Tibial artery (tissue), 4 donors: Measurements from ENCODE around the gene FTSJ1.

Experiments used
- DNase-seq, 2 donors: peaks; one replicate each; pipeline ENCODE4 v3.0.0-alpha.2; 2019
- H3K27ac ChIP-seq, 2 donors: fragments of 200-600 bp; sonication (generic) in 1 of 2; 1 replicate in 1 of 2; 2 replicates in 1 of 2; pipeline ENCODE4 v1.5.1; 2018 to 2019; ENCODE audit warnings: mild to moderate bottlenecking in 1 of 2
- H3K27me3 ChIP-seq, 2 donors: fragments of 200-600 bp; sonication (generic) in 1 of 2; one replicate each; pipeline versions ENCODE4 v1.5.1 to v1.6.0; 2016 to 2019
- H3K36me3 ChIP-seq, 3 donors: fragments of 200-600 bp; sonication (generic) in 2 of 3; one replicate each; pipeline ENCODE4 v1.5.1; 2016 to 2019; ENCODE audit warnings: mild to moderate bottlenecking in 2 of 3
- H3K4me1 ChIP-seq, 4 donors: fragments of 200-600 bp; sonication (generic) in 2 of 4; 1 replicate in 3 of 4; 2 replicates in 1 of 4; pipeline ENCODE4 v1.5.1; 2016 to 2019
- H3K4me3 ChIP-seq, 2 donors: fragments of 200-600 bp; sonication (generic) in 1 of 2; 1 replicate in 1 of 2; 2 replicates in 1 of 2; pipeline ENCODE4 v1.5.1; 2018 to 2019; ENCODE audit warnings: mild to moderate bottlenecking in 2 of 2
- H3K9me3 ChIP-seq, 3 donors: fragments of 200-600 bp; sonication (generic) in 1 of 3; one replicate each; pipeline ENCODE4 v1.5.1; 2016 to 2019
- intact Hi-C: fragments of 100-400 bp; cut with DNase I; formaldehyde crosslinking; loops from one replicate; pipeline ENCODE4 v1.15.0; 2023; ENCODE audit warnings: low total_unique reads
- TF ChIP-seq, protein P1 (sequence below), 2 experiments: fragments of 200-600 bp in 1 of 2; fragments of 450-650 bp in 1 of 2; IDR thresholded peaks; one replicate each; pipeline ENCODE4 v1.5.1; 2017 to 2019; ENCODE audit warnings: antibody characterized with exemption in 2 of 2, mild to moderate bottlenecking in 1 of 2, moderate library complexity in 1 of 2

Gene FTSJ1

DNA sequence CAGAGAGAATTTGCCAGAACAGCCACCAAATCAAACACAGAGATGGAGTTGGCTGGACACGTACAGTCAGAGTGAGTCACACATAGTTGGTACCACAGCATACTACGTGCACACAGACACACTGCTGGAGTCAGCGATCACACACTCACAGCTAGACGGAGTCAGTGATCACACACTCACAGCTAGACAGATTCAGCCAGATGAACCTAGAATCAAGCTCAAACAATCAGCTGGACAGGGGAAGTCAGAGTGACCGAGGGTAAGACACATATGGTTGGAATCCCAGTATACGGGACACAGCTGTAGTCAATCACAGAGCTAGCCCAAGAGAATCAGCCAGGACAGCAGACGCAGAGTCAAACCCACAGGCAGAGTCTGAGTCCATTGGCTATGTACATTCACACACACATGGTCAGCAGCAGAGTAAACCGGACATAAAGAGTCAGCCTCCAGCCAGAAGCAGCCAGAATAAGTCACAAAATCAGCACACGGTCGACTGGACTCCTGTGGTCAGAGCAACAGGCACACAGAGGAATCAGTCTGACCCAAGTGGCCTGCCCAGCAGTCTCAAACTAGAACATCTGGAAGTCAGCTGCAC, 10.6 kb upstream of the FTSJ1 start:
- Histone ChIP-seq H3K4me1 (peaks cover 0 to 14% (median 4%) of the 10 kb centered on the region in 4 donors), H3K9me3 (no peaks in the 10 kb centered on the region), H3K4me3 (no peak overlapping the region), H3K36me3 (no peaks in the 10 kb centered on the region), H3K27me3 (no peaks in the 10 kb centered on the region), H3K27ac (no peak overlapping the region)
- intact Hi-C loops: no loop called here
- DNase-seq: no peak
- TF ChIP-seq, protein P1, sequence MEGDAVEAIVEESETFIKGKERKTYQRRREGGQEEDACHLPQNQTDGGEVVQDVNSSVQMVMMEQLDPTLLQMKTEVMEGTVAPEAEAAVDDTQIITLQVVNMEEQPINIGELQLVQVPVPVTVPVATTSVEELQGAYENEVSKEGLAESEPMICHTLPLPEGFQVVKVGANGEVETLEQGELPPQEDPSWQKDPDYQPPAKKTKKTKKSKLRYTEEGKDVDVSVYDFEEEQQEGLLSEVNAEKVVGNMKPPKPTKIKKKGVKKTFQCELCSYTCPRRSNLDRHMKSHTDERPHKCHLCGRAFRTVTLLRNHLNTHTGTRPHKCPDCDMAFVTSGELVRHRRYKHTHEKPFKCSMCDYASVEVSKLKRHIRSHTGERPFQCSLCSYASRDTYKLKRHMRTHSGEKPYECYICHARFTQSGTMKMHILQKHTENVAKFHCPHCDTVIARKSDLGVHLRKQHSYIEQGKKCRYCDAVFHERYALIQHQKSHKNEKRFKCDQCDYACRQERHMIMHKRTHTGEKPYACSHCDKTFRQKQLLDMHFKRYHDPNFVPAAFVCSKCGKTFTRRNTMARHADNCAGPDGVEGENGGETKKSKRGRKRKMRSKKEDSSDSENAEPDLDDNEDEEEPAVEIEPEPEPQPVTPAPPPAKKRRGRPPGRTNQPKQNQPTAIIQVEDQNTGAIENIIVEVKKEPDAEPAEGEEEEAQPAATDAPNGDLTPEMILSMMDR (IDR thresholded peaks at IDR 0.05): no peak

DNA sequence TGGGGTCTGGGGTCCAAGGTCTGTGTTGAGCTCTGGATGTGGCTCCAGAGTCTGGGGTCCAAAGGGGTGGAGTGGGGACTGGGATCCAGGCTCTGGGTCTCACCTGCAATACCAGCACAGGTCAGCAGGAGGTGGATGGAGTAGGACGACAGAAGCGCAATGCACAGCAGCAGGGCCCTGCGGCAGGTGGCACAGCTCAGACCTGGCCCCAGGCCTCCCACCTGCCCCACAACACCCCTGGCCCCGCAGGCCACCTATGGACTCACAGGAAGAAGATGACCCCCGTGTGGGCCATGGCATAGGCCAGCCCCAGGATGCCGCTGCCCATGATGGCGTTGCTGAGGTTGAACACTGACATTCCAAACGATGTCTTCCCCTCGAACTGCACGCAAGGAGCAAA, 9.3 kb upstream of the FTSJ1 start:
- peaks cover 0 to 14% (median 4%) of the 10 kb centered on the region in 4 donors for H3K4me1 ChIP-seq
- H3K9me3 ChIP-seq: no peaks in the 10 kb centered on the region
- TF ChIP-seq, protein P1 (IDR thresholded peaks at IDR 0.05): no peak
- H3K27me3 ChIP-seq: no peaks in the 10 kb centered on the region
- intact Hi-C loops: no loop called here
- H3K27ac ChIP-seq: no peak overlapping the region
- H3K36me3 ChIP-seq: no peaks in the 10 kb centered on the region
- no peak for DNase-seq
- no peak overlapping the region for H3K4me3 ChIP-seq

DNA sequence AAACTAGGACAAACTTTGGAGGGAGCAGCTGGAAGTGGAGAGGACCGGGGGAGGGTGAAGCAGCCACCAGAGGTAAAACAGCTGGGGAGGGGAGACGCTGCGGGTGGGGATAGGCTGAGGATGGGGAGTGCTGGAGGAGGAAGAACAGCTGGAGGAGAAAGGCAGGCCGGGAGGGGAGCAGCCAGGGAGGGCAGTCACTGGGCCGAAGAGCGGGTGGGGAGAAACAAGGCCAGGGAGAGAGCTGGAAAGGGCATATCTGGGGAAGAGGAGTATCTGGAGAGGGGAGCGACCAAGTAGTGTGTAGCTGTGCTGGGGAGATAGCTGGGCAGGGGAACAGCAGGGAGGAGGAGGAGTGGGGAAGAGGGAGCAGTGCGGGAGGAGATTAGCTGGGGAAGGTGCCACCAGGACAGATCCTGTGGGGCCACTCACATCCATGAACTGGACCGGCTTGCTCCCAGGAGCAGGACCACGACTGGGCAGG, 8.7 kb upstream of the FTSJ1 start:
- H3K36me3 ChIP-seq: no peaks in the 10 kb centered on the region
- TF ChIP-seq, protein P1 (IDR thresholded peaks at IDR 0.05): no peak
- no peak for DNase-seq
- H3K27me3 ChIP-seq: no peaks in the 10 kb centered on the region
- no peaks in the 10 kb centered on the region for H3K9me3 ChIP-seq
- intact Hi-C loops: no loop called here
- no peak overlapping the region for H3K27ac ChIP-seq
- peaks cover 0 to 14% (median 4%) of the 10 kb centered on the region in 4 donors for H3K4me1 ChIP-seq
- H3K4me3 ChIP-seq: peak overlapping the region in 1 of 2 donors; percentile 43

DNA sequence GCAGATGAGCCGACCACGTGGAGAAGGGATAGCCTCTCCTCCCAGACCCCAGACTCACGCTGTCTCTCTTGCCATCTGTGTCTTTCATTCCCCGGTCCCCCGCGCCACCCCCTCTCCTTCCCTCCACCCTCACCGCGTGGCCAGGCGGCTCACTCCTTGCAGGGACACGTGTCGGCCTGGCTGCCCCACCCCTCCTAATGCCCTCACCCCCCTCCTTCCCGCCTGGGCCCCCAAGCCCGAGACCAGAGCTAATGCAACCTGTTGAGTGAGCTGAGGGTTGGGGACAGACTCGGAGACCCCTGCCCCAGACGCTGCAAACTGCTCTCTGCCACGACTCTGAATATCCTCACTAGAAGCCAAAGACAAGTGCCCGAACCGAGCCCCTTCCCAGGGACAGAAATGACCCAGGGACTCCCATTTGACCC, 7.7 kb upstream of the FTSJ1 start:
- DNase-seq: no peak
- no peak overlapping the region for H3K27ac ChIP-seq
- peak overlapping the region; percentile 31 to 43 for H3K4me3 ChIP-seq
- TF ChIP-seq, protein P1 (IDR thresholded peaks at IDR 0.05): no peak
- H3K27me3 ChIP-seq: no peaks in the 10 kb centered on the region
- peaks cover 0 to 14% (median 4%) of the 10 kb centered on the region in 4 donors for H3K4me1 ChIP-seq
- no peaks in the 10 kb centered on the region for H3K36me3 ChIP-seq
- intact Hi-C loops: no loop called here
- H3K9me3 ChIP-seq: no peaks in the 10 kb centered on the region

DNA sequence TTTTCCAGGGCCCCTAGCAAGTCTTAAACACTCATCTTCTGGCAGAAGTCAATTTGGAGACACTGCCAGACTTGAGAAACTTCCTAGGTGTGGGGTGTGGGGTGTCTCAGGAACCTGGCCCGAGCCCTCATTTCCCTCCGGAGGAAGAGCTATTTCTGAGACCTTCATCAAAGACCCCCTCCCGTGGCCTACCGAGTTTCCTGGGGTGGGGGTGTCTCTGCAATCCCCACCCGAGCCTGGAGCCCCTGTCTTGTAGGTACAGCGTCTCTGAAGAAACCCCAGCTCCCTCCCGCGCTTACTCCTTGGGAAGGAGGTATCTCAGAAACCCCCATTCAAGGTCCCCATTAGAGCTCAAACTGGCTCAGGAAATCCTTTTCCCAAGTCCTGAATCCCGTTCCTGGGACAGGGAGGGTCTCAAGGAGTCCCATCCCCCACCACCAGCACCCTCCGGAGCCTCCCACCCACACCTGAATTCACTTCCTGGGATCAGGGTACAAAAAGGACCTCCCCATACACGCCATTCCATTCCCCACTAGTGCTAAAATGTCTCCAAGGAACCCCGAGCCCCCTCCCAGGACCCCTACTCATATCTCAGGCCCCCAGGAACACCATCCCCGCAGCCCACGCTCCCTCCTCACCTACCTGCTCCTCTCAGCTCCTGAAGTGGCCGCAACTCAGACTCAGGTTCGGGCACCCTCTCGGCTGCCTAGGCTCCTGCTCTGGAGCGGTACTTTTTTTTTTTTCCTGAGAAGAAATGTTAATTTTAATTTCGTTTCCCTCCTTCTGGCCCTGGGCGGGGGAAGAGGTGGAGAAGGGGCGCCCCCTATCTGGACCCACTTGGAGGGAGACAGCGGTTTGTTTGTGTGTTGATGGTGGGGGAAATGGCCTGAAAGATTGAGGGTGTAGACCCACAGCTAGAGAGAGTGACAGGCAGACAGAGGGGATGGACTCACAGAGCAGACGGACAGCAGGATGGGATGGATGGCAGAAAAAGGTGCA, 7.0 kb upstream of the FTSJ1 start:
- Histone ChIP-seq H3K36me3 (no peaks in the 10 kb centered on the region), H3K9me3 (no peaks in the 10 kb centered on the region), H3K27me3 (no peaks in the 10 kb centered on the region), H3K27ac (no peak overlapping the region), H3K4me1 (peaks cover 0 to 14% (median 4%) of the 10 kb centered on the region in 4 donors), H3K4me3 (peak overlapping the region; percentile 31 to 43)
- DNase-seq: no peak
- intact Hi-C loops: no loop called here
- TF ChIP-seq, protein P1 (IDR thresholded peaks at IDR 0.05): no peak
